Measurements from ENCODE around the gene EHMT1. TPM values are rescaled to one million over a fixed set of nuclear protein-coding genes. Genes with fewer than 3 reads are reported as not detected.

Gene EHMT1
- total and polyA plus RNA-seq, 2 of the 13 experiments (the other 11 are each of a cell fraction or from before 2014, with no cell fraction given), result 23.0 to 27.1 TPM

GRCh38 chr9:137804908-137805630, 186.3 kb downstream of the EHMT1 start:
- ATAC-seq (no peak), FAIRE-seq (no peak), DNase-seq (ENCODE audit: low spot score) (no peak)
- whole genome bisulfite sequencing (ENCODE audit: low lambda C conversion rate), result 98% methylated on average over 4 of the region's 14 CpGs
- no TSS peak for BruUV-seq (replicated peaks)
- in situ Hi-C loops (cut with HindIII; ENCODE audit: extremely low pct_ligation_motif_present, low pct_unique_long_range_greater_than_20kb), result no loop called here
- Histone ChIP-seq H3K9ac (ENCODE audit: insufficient read depth, low read depth, low read length) (no peak overlapping the region), H4K20me1 (ENCODE audit: insufficient read depth, low read length) (no peaks in the 10 kb centered on the region), H3K4me2 (ENCODE audit: low read depth, low read length) (no peak overlapping the region), H3K9me3 (ENCODE audit: low read length) (no peaks in the 10 kb centered on the region), H3K27ac (ENCODE audit: extremely low read length, insufficient read depth, low read length) (no peak overlapping the region), H3K4me1 (ENCODE audit: insufficient read depth, low read length) (no peaks in the 10 kb centered on the region), H3K79me2 (ENCODE audit: insufficient read depth, low read length) (no peaks in the 10 kb centered on the region), H2AFZ (ENCODE audit: low read length) (no peak overlapping the region), H3K36me3 (replicated peaks in 1 of 2; ENCODE audit: control insufficient read depth in 1 of 2, insufficient read depth in 2 of 2, low read length in 2 of 2) (peaks cover 12 to 17% of the 10 kb centered on the region in 2 experiments; a peak in 4 of 5 replicates), H3K4me3 (replicated peaks in 1 of 3; ENCODE audit: insufficient read depth in 1 of 3, low read depth in 2 of 3, low read length in 3 of 3) (no peak overlapping the region), H3K27me3 (ENCODE audit: control insufficient read depth in 1 of 2, insufficient read depth in 2 of 2, low read length in 2 of 2) (no peaks in the 10 kb centered on the region)
- CTCF ChIA-PET (ENCODE audit: low intra/inter-chr PET ratio, low total read pairs), result no interaction called here
- TF ChIP-seq ZNF773 (CRISPR knock-in tag; IDR thresholded peaks at IDR 0.05; ENCODE audit: borderline replicate concordance), result no peak
- TF ChIP-seq, protein P1, sequence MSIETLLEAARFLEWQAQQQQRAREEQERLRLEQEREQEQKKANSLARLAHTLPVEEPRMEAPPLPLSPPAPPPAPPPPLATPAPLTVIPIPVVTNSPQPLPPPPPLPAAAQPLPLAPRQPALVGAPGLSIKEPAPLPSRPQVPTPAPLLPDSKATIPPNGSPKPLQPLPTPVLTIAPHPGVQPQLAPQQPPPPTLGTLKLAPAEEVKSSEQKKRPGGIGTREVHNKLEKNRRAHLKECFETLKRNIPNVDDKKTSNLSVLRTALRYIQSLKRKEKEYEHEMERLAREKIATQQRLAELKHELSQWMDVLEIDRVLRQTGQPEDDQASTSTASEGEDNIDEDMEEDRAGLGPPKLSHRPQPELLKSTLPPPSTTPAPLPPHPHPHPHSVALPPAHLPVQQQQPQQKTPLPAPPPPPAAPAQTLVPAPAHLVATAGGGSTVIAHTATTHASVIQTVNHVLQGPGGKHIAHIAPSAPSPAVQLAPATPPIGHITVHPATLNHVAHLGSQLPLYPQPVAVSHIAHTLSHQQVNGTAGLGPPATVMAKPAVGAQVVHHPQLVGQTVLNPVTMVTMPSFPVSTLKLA (IDR thresholded peaks at IDR 0.05), result peak; percentile 98
- TF ChIP-seq MAX (IDR thresholded peaks at IDR 0.05), result no peak
- peak; percentile 69 for TF ChIP-seq CREB1 (IDR thresholded peaks at IDR 0.05)
- no peak for TF ChIP-seq CREB1 (CRISPR knock-in tag; IDR thresholded peaks at IDR 0.05)
- intact Hi-C loops (cut with micrococcal nuclease; ENCODE audit: unreplicated experiment), result no loop called here
- POLR2A ChIA-PET, result no interaction called here

Measured in HepG2 (cell line).